GM12801 (cell line): ENCODE data around the gene N4BP3.

Experiments
- CTCF ChIP-seq: IDR thresholded peaks from one replicate; pipeline ENCODE4 v1.5.1; 2011; ENCODE audit warnings: control low read depth; ENCODE audit not compliant: insufficient read length; ENCODE audit errors: extremely low read depth

The N4BP3 gene

GRCh38 chr5:178141550-178141949, 28.2 kb downstream of the N4BP3 start:
- no peak for TF ChIP-seq CTCF

GRCh38 chr5:178142642-178143041, 29.3 kb downstream of the N4BP3 start:
- TF ChIP-seq CTCF, result no peak

GRCh38 chr5:178143246-178143645, 29.9 kb downstream of the N4BP3 start:
- no peak for TF ChIP-seq CTCF

GRCh38 chr5:178143901-178144300, 30.6 kb downstream of the N4BP3 start:
- no peak for TF ChIP-seq CTCF

- TF ChIP-seq CTCF, result no peak
These were observed 32.9 kb downstream of the N4BP3 start for GRCh38 chr5:178145965-178146820.

GRCh38 chr5:178147406-178147805, 34.1 kb downstream of the N4BP3 start:
- no peak for TF ChIP-seq CTCF

GRCh38 chr5:178149199-178149932, 36.0 kb downstream of the N4BP3 start:
- TF ChIP-seq CTCF, result no peak
